Panc1 (cell line): ENCODE measurements around the gene SIRPD. TPM values are rescaled to one million over a fixed set of nuclear protein-coding genes. Genes with fewer than 3 reads are reported as not detected.

Source experiments
- ATAC-seq: fragments of 200-7000 bp; cut with Tn5 transposase; 2 replicates; pipeline ENCODE4 v1.9.1; 2020; ENCODE audit warnings: mild to moderate bottlenecking, moderate library complexity
- BruUV-seq: library from RNA; stranded (reverse); fragments of 400-500 nt; replicated peaks from 2 replicates; lab custom pipeline; 2021; lab: Mats Ljungman, UMichigan
- CTCF ChIA-PET: fragments of 300-600 bp; sonication (Branson Sonifier 250); formaldehyde crosslinking; loops from one replicate; lab custom pipeline; 2022; ENCODE audit warnings: antibody characterized with exemption; lab: Charles Lee
- POLR2A ChIA-PET: fragments of 300-600 bp; sonication (Branson Sonifier 250); formaldehyde crosslinking; loops from one replicate; lab custom pipeline; 2022; ENCODE audit warnings: antibody characterized with exemption; lab: Charles Lee
- DNase-seq: peaks from one replicate; pipeline ENCODE4 v3.0.0-alpha.2; 2010; ENCODE audit warnings: low read depth, low spot score
- H3K27ac ChIP-seq: 2 replicates; pipeline ENCODE4 v1.5.1; 2011; ENCODE audit warnings: mild to moderate bottlenecking, low read length, inconsistent platforms
- H3K27me3 ChIP-seq: fragments of 200-500 bp; sonication (Bioruptor generic); 2 replicates; pipeline ENCODE4 v1.6.0; 2014; ENCODE audit warnings: low read length, inconsistent platforms; ENCODE audit not compliant: control insufficient read depth, insufficient read depth
- H3K36me3 ChIP-seq: fragments of 200-500 bp; sonication (Bioruptor generic); 2 replicates; pipeline ENCODE4 v1.5.1; 2014; ENCODE audit warnings: inconsistent platforms, mild to moderate bottlenecking, low read length, moderate library complexity; ENCODE audit not compliant: control insufficient read depth, insufficient read depth
- H3K4me1 ChIP-seq: 2 replicates; pipeline ENCODE4 v1.5.1; 2011; ENCODE audit warnings: inconsistent platforms, mild to moderate bottlenecking, low read length, moderate library complexity; ENCODE audit not compliant: control insufficient read depth, insufficient read depth
- H3K4me3 ChIP-seq, 2 experiments: 2 replicates each; pipeline ENCODE4 v1.5.1; 2011 to 2012; ENCODE audit warnings: low read depth in 2 of 2, low read length in 2 of 2, mild to moderate bottlenecking in 2 of 2, inconsistent platforms in 1 of 2, moderate library complexity in 1 of 2
- H3K9me3 ChIP-seq: fragments of 200-500 bp; sonication (Bioruptor generic); 2 replicates; pipeline ENCODE4 v1.5.1; 2014; ENCODE audit warnings: low read depth, mild to moderate bottlenecking, inconsistent platforms, low read length, moderate library complexity; ENCODE audit not compliant: control insufficient read depth, insufficient read depth
- CTCF ChIP-seq: fragments of 450-650 bp; IDR thresholded peaks from 2 replicates; pipeline ENCODE4 v1.5.1; 2017; ENCODE audit warnings: mild to moderate bottlenecking
- POLR2AphosphoS5 ChIP-seq: IDR thresholded peaks from 2 replicates; pipeline ENCODE4 v1.6.1; 2012; ENCODE audit warnings: mild to moderate bottlenecking, low read depth, low read length, moderate library complexity
- SIN3A ChIP-seq: IDR thresholded peaks from 2 replicates; pipeline ENCODE4 v1.6.1; 2012; ENCODE audit warnings: low read depth, mild to moderate bottlenecking, low read length, moderate library complexity, borderline replicate concordance; ENCODE audit not compliant: insufficient read depth
- TCF7L2 ChIP-seq: IDR thresholded peaks from 2 replicates; pipeline ENCODE4 v1.6.1; 2011; ENCODE audit warnings: mild to moderate bottlenecking, low read depth, low read length, inconsistent platforms
- in situ Hi-C: cut with HindIII; loops from 2 replicates; pipeline ENCODE4 v1.10.0; 2016; ENCODE audit warnings: low sequenced_read_pairs, low pct_unique_long_range_greater_than_20kb
- intact Hi-C: fragments of 100-400 bp; cut with micrococcal nuclease; formaldehyde crosslinking; loops from one replicate; pipeline ENCODE4 v1.10.0; 2022; ENCODE audit not compliant: unreplicated experiment
- total RNA-seq: library from RNA; stranded (reverse); gene quantifications from one replicate; pipeline ENCODE4 v1.2.1, GENCODE V29; 2021; ENCODE audit not compliant: unreplicated experiment
- TF ChIP-seq, protein P1 (sequence below), 2 experiments: IDR thresholded peaks; 2 replicates each; pipeline ENCODE4 v1.6.1; 2011 to 2012; ENCODE audit warnings: low read depth in 2 of 2, control low read depth in 1 of 2, low read length in 1 of 2, mild to moderate bottlenecking in 1 of 2, moderate library complexity in 1 of 2; ENCODE audit not compliant: insufficient read depth in 1 of 2

SIRPD gene
- total RNA-seq, 1 experiment from 2014 or later, result not detected

DNA sequence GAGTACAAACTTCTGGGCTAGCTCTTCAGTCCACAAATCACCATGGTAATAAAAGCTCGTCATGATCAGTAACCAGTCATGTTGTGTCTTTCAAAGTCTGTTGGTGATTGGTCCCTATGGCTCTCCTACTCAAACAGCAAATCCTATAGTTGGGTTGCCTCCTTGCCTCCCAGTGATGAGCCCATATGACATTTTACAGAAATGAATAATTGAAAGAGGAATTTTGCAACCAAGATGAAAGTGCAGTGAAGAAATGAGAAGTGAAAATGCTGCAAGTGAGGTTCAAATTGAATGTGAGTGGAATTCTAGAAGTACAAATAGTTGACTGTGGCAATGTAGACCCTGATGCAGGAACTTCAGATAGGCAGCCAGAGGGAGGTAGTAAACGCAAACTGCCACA is 5.1 kb upstream of the SIRPD start:
- H3K4me3 ChIP-seq, result no peak overlapping the region
- H3K9me3 ChIP-seq, result no peaks in the 10 kb centered on the region
- ChIA-PET POLR2A (no interaction called here), CTCF (no interaction called here)
- TF ChIP-seq POLR2AphosphoS5 (no peak), SIN3A (no peak), CTCF (no peak), TCF7L2 (no peak)
- TF ChIP-seq, protein P1, sequence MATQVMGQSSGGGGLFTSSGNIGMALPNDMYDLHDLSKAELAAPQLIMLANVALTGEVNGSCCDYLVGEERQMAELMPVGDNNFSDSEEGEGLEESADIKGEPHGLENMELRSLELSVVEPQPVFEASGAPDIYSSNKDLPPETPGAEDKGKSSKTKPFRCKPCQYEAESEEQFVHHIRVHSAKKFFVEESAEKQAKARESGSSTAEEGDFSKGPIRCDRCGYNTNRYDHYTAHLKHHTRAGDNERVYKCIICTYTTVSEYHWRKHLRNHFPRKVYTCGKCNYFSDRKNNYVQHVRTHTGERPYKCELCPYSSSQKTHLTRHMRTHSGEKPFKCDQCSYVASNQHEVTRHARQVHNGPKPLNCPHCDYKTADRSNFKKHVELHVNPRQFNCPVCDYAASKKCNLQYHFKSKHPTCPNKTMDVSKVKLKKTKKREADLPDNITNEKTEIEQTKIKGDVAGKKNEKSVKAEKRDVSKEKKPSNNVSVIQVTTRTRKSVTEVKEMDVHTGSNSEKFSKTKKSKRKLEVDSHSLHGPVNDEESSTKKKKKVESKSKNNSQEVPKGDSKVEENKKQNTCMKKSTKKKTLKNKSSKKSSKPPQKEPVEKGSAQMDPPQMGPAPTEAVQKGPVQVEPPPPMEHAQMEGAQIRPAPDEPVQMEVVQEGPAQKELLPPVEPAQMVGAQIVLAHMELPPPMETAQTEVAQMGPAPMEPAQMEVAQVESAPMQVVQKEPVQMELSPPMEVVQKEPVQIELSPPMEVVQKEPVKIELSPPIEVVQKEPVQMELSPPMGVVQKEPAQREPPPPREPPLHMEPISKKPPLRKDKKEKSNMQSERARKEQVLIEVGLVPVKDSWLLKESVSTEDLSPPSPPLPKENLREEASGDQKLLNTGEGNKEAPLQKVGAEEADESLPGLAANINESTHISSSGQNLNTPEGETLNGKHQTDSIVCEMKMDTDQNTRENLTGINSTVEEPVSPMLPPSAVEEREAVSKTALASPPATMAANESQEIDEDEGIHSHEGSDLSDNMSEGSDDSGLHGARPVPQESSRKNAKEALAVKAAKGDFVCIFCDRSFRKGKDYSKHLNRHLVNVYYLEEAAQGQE (IDR thresholded peaks at IDR 0.05; ENCODE audit: insufficient read depth in 1 of 2, low read depth in 2 of 2, low read length in 1 of 2), result no peak
- no peaks in the 10 kb centered on the region for H3K4me1 ChIP-seq
- BruUV-seq, result no TSS peak
- in situ Hi-C loops, result no loop called here
- no peak for DNase-seq
- H3K27ac ChIP-seq, result no peak overlapping the region
- intact Hi-C loops, result no loop called here
- no peak for ATAC-seq
- peaks cover 6% of the 10 kb centered on the region for H3K27me3 ChIP-seq
- no peaks in the 10 kb centered on the region for H3K36me3 ChIP-seq

- no peak overlapping the region for H3K27ac ChIP-seq
- TF ChIP-seq SIN3A, result no peak
- TF ChIP-seq TCF7L2, result no peak
- TF ChIP-seq POLR2AphosphoS5, result no peak
- TF ChIP-seq, protein P1 (IDR thresholded peaks at IDR 0.05; ENCODE audit: insufficient read depth in 1 of 2, low read depth in 2 of 2, low read length in 1 of 2), result no peak
- TF ChIP-seq CTCF, result no peak
- H3K4me1 ChIP-seq, result no peaks in the 10 kb centered on the region
- in situ Hi-C loops (no loop called here), intact Hi-C loops (no loop called here)
- no peak for ATAC-seq
- ChIA-PET CTCF (no interaction called here), POLR2A (no interaction called here)
- no peaks in the 10 kb centered on the region for H3K36me3 ChIP-seq
- no peak for DNase-seq
- no TSS peak for BruUV-seq
- no peak overlapping the region for H3K4me3 ChIP-seq
- H3K9me3 ChIP-seq, result no peaks in the 10 kb centered on the region
- H3K27me3 ChIP-seq, result peaks cover 6% of the 10 kb centered on the region
Measured at GRCh38 chr20:1561350-1561749, 3.8 kb upstream of the SIRPD start.
